ENCODE measurements around the gene HMG20B.

DNA sequence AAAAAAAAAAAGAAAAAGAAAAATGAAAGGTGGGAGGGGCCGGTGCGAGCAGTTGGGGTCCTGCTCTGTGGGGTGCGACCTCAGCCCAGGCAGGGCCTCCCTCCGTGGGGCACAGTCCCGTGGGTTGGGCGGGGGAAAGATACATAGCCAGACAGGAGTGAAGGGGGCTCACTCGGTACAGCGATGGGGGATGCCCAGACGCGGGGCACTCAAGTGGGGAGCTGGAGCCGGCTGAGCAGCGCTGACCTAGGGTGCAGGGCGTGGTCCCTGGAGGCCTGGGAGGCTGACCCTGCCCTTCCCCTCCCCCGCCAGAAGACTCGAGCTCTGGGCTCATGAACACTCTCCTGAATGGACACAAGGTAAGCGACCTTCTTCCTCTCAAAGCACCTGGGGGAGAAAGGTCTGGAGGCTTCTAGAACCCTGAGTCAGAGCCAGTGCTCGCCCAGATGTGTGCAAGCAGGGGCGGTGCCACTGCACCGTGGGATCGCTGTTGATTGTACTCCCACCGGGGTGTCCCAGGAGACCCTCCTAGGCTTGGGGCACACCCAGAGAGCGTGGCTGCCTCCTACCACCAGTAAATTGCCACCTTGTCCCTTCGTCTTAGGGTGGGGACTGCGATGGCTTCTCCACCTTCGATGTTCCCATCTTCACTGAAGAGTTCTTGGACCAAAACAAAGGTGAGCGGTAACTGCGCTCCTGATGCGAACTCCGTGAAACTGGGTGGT is 3.4 kb downstream of the HMG20B start:
- TF ChIP-seq, protein P1, sequence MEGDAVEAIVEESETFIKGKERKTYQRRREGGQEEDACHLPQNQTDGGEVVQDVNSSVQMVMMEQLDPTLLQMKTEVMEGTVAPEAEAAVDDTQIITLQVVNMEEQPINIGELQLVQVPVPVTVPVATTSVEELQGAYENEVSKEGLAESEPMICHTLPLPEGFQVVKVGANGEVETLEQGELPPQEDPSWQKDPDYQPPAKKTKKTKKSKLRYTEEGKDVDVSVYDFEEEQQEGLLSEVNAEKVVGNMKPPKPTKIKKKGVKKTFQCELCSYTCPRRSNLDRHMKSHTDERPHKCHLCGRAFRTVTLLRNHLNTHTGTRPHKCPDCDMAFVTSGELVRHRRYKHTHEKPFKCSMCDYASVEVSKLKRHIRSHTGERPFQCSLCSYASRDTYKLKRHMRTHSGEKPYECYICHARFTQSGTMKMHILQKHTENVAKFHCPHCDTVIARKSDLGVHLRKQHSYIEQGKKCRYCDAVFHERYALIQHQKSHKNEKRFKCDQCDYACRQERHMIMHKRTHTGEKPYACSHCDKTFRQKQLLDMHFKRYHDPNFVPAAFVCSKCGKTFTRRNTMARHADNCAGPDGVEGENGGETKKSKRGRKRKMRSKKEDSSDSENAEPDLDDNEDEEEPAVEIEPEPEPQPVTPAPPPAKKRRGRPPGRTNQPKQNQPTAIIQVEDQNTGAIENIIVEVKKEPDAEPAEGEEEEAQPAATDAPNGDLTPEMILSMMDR (IDR thresholded peaks at IDR 0.05): no peak
- TF ChIP-seq POLR2A (IDR thresholded peaks at IDR 0.05): no peak
